Pancreas (tissue), 10 donors: ENCODE results near the gene XPO4. TPM values are rescaled to one million over a fixed set of nuclear protein-coding genes. Genes with fewer than 3 reads are reported as not detected.
"Not testable (repeated sequence)": the region's sequence is repeated elsewhere in the genome, so short reads cannot be mapped to it uniquely, and the experiment has no call there.

Experiments
- ATAC-seq, 4 donors: fragments of 200-7000 bp; cut with Tn5 transposase; one replicate each; pipeline versions ENCODE4 v1.8.0 to v1.9.1; 2020; ENCODE audit warnings: mild to moderate bottlenecking in 4 of 4, moderate library complexity in 4 of 4
- DNase-seq, 6 donors: peaks; one replicate each; pipeline ENCODE4 v3.0.0-alpha.2; 2020
- FAIRE-seq: peaks from 2 replicates; lab custom pipeline; 2012; peaks lifted over from hg19 to GRCh38; lab: Jason Lieb, UNC
- H3K27ac ChIP-seq, 4 donors: fragments of 200-600 bp; sonication (generic); 1 replicate in 3 of 4; 2 replicates in 1 of 4; pipeline versions ENCODE4 v1.5.0 to v1.8.0; 2020
- H3K27me3 ChIP-seq, 4 donors: fragments of 200-600 bp; one replicate each; pipeline ENCODE4 v1.8.0; 2021
- H3K36me3 ChIP-seq, 3 donors: fragments of 200-600 bp; sonication (generic) in 1 of 3; one replicate each; pipeline versions ENCODE4 v1.5.0 to v1.8.0; 2020 to 2021
- H3K4me1 ChIP-seq, 3 donors: fragments of 200-600 bp; one replicate each; pipeline ENCODE4 v1.8.0; 2021
- H3K4me3 ChIP-seq, 4 donors: fragments of 200-600 bp; sonication (generic) in 2 of 4; one replicate each; pipeline versions ENCODE4 v1.5.0 to v1.8.0; 2020 to 2021
- H3K9me3 ChIP-seq, 4 donors: fragments of 200-600 bp; one replicate each; pipeline ENCODE4 v1.8.0; 2021
- CTCF ChIP-seq, 4 donors: fragments of 200-600 bp; sonication (generic) in 3 of 4; IDR thresholded peaks; one replicate each; pipeline versions ENCODE4 v1.5.0 to v1.8.0; 2021; ENCODE audit warnings: antibody characterized with exemption in 4 of 4
- WGBS, 2 donors: extraction: QIAGEN DNeasy Blood & Tissue Kit; methylation state at CpG; one replicate each; pipeline ENCODE4 v1.1.7; 2013; 5-methylcytosine and 5-hydroxymethylcytosine counted together
- intact Hi-C, 3 donors: fragments of 100-400 bp; cut with DNase I; formaldehyde crosslinking; loops; one replicate each; pipeline versions ENCODE4 v1.11.1 to v1.14.2; 2022
- polyA plus RNA-seq, 2 donors: library from polyadenylated mRNA; stranded (reverse); fragments of 200-250 nt; gene quantifications; one replicate each; pipeline ENCODE4 v1.2.3, GENCODE V29; 2013
- total RNA-seq, 6 donors: library from RNA; stranded (reverse); fragmentation: NEBNext Ultra II Directional in 4 of 6; extraction: Animal tissue kit (Norgen Biotek cat#: 25700) in 4 of 6; gene quantifications; one replicate each; pipeline versions ENCODE4 v1.2.1 to v1.2.4, GENCODE V29; 2021 to 2023
- donor health status: healthy with polysubstance abuse.
- donor health status: DM: no; HTN: no; CAD: no; lungs with moderate emphysema.
- donor health status: DM: no; HTN: no; CAD: no.
- donor health status: control.
- donor health status: control.
- donor health status: Bipolar disorder and iron deficiency.
- donor health status: DM: yes; HTN: yes; CAD: no.
- donor health status: DM: no; HTN: no; CAD: no.
- donor health status: DM: no; HTN: no; CAD: no.
- donor health status: DM: yes; HTN: yes; CAD: no.

XPO4 gene
- total and polyA plus RNA-seq, 8 donors, result 2.4 to 9.0 (median 5.3) TPM

- WGBS, 2 donors, result 70 to 76% methylated on average over 1 of the region's 1 CpG
- Histone ChIP-seq H3K36me3 (no peaks in the 10 kb centered on the region), H3K4me3 (no peak overlapping the region), H3K4me1 (no peaks in the 10 kb centered on the region), H3K9me3 (no peaks in the 10 kb centered on the region), H3K27me3 (no peaks in the 10 kb centered on the region), H3K27ac (no peak overlapping the region)
- intact Hi-C loops, result no loop called here
- DNase-seq (no peak), FAIRE-seq (no peak), ATAC-seq (no peak)
- no peak for TF ChIP-seq CTCF (IDR thresholded peaks at IDR 0.05)
These were observed 153.2 kb downstream of the XPO4 start for GRCh38 chr13:20749377-20749776.

DNA sequence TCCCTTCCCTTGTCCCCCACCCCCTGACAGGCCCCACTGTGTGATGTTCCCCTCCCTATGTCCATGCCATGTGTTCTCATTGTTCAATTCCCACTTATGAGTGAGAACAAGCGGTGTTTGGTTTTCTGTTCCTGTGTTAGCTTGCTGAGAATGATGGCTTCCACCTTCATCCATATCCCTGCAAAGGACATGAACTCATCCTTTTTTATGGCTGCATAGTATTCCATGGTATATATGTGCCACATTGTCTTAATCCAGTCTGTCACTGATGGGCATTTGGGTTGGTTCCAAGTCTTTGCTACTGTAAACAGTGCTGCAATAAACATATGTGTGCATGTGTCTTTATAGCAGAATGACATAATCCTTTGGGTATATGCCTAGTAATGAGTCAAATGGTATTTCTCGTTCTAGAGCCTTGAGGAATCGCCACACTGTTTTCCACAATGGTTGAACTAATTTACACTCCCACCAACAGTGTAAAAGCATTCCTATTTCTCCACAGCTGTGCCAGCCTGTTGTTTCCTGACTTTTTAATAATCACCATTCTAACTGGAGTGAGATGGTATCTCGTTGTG lies 158.6 kb downstream of the XPO4 start:
- 96% methylated on average over 4 of the region's 4 CpGs for WGBS, 2 donors
- FAIRE-seq, H3K4me1 ChIP-seq, H3K27me3 ChIP-seq, H3K4me3 ChIP-seq, DNase-seq, H3K36me3 ChIP-seq, intact Hi-C loops, ATAC-seq, H3K9me3 ChIP-seq, H3K27ac ChIP-seq: not testable (repeated sequence)

DNA sequence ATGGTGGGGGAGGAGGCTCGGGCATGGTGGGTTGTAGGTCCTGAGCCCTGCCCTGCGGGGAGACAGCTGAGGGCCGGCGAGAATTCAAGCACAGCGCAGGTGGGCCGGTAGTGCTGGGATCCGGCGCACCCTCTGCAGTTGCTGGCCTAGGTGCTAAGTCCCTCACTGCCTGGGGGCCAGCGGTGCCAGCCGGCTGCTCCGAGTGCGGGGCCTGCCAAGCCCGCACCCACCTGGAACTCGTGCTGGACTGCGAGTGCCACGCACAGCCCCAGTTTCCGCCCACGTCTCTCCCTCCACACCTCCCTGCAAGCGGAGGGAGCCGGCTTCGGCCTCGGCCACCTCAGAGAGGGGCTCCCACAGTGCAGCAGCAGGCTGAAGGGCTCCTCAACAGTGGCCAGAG lies 162.5 kb downstream of the XPO4 start:
- no peak for TF ChIP-seq CTCF (IDR thresholded peaks at IDR 0.05)
- Histone ChIP-seq H3K9me3 (no peaks in the 10 kb centered on the region), H3K27me3 (no peaks in the 10 kb centered on the region), H3K4me3 (no peak overlapping the region), H3K4me1 (no peaks in the 10 kb centered on the region), H3K27ac (no peak overlapping the region), H3K36me3 (no peaks in the 10 kb centered on the region)
- intact Hi-C loops, result no loop called here
- WGBS, 2 donors, result 96 to 97% methylated on average over 22 of the region's 22 CpGs
- ATAC-seq, result no peak
- no peak for FAIRE-seq
- DNase-seq, result no peak

- no peak for ATAC-seq
- FAIRE-seq, result no peak
- WGBS, 2 donors, result 90 to 92% methylated on average over 6 of the region's 6 CpGs
- Histone ChIP-seq H3K36me3 (no peaks in the 10 kb centered on the region), H3K4me1 (no peaks in the 10 kb centered on the region), H3K4me3 (no peak overlapping the region), H3K27me3 (no peaks in the 10 kb centered on the region), H3K9me3 (no peaks in the 10 kb centered on the region), H3K27ac (no peak overlapping the region)
- DNase-seq, result no peak
- no peak for TF ChIP-seq CTCF (IDR thresholded peaks at IDR 0.05)
- intact Hi-C loops, result no loop called here
These were observed 163.9 kb downstream of the XPO4 start for GRCh38 chr13:20738616-20739015.

DNA sequence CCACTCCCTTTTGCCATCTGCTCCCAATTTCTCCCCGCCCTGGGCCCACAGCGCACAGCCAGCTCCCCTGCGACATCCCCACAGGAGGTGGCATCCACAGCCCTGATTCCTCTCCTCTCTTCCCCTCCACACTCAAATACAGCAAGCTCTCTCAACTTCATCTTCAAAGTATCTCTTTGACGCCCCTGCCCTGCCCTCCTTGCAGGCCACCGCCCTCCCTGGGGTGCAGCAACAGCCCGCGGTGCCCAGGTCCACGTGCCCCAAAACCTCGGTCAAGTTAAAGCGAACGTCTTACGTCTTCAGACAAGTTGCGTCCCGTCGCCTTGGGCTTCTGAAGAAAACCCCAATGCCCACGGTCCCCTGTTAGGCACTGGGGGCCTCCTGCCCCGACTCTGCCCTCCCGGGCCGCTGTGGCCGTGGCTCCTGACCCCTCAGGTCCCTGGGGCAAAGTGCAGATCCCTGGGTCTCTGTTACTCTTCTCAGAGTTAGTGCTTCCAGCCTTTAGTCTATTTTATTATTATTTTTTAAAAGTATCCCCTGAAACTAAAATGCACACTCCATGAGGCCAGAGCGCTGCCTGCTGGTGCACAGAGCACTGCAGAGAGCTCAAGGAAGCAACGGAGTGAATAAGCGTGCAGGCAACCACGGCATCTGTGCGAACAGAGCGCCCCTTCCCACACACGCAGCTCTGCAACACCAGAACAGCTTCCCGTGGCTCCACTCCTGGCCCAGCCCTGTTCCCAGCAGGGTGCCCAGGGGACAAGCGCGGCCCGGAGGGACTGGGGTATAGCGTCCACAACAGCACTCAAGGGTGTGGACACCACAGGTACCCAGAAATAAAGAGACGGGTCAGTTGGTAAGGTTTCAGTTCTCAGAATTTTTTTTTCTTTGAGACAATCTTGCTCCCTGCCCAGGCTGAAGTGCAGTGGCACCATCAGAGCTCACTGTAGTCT lies 172.6 kb downstream of the XPO4 start:
- no peak overlapping the region for H3K27ac ChIP-seq
- peaks cover 0 to 2% (median 0%) of the 10 kb centered on the region in 3 donors for H3K36me3 ChIP-seq
- TF ChIP-seq CTCF (IDR thresholded peaks at IDR 0.05), result no peak
- H3K4me1 ChIP-seq, result no peaks in the 10 kb centered on the region
- intact Hi-C loops, result no loop called here
- no peak for DNase-seq
- no peak for FAIRE-seq
- ATAC-seq, result no peak
- WGBS, 2 donors, result 90 to 94% methylated on average over 33 of the region's 33 CpGs
- H3K9me3 ChIP-seq, result no peaks in the 10 kb centered on the region
- H3K4me3 ChIP-seq, result no peak overlapping the region
- H3K27me3 ChIP-seq, result no peaks in the 10 kb centered on the region
